Measurements from ENCODE around the gene PNPLA8.

PNPLA8 gene

DNA sequence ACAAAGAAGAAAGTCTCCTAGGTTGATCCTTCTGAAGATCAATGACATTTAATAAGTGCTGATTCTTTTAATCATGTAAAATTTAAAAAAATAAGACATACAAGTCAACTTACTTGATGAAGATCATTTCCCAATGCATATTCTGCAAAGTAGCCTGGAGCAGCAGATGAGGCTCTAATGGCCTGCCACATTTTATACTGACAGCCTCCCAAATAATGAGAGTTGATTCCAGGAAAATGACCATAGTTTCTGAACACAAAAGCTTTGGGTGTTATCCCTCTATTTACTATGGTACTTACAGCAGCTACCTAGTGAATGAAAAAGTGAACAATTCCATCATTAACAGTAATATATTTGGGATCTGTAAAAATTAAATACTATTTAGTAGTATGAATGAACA lies 38.3 kb downstream of the PNPLA8 start:
- no peak overlapping the region for H3K4me3 ChIP-seq (ENCODE audit: low read length)
- DNase-seq (ENCODE audit: low read depth): no peak
- TF ChIP-seq, protein P1, sequence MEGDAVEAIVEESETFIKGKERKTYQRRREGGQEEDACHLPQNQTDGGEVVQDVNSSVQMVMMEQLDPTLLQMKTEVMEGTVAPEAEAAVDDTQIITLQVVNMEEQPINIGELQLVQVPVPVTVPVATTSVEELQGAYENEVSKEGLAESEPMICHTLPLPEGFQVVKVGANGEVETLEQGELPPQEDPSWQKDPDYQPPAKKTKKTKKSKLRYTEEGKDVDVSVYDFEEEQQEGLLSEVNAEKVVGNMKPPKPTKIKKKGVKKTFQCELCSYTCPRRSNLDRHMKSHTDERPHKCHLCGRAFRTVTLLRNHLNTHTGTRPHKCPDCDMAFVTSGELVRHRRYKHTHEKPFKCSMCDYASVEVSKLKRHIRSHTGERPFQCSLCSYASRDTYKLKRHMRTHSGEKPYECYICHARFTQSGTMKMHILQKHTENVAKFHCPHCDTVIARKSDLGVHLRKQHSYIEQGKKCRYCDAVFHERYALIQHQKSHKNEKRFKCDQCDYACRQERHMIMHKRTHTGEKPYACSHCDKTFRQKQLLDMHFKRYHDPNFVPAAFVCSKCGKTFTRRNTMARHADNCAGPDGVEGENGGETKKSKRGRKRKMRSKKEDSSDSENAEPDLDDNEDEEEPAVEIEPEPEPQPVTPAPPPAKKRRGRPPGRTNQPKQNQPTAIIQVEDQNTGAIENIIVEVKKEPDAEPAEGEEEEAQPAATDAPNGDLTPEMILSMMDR (conservative IDR thresholded peaks at IDR 0.05; ENCODE audit: low read length): no peak

DNA sequence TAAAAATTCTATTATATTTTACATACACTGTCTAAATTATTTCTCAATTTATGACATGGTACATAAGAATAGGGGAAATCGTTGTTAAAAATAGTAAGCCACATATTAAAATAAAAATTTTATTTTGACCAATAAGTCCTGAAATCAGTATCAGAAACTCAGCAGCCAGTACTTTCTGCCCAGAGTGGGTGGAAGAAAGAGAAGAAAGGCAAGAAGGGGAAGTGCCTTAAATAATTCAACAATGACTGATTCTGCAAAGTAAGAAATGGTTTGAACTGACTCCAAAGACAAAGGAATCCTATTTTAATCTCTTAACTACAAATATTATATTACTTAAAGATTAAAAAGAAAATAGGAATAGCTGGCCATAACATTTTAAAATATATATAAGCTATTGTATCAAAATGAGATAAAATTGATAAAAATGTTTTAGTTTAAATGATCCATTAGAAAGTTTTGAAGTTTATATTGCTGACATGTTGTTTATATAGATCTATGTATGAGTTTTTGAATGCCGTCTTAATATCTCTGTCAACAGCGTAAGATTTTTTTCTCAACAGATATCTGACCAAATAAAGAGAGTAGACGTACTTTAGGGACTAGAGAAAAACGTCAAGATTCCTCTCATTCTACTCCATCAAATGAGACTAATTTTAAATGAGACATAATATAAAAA lies 39.5 kb downstream of the PNPLA8 start:
- DNase-seq (ENCODE audit: low read depth): peak; percentile 36
- no peak overlapping the region for H3K4me3 ChIP-seq (ENCODE audit: low read length)
- TF ChIP-seq, protein P1 (conservative IDR thresholded peaks at IDR 0.05; ENCODE audit: low read length): no peak

DNA sequence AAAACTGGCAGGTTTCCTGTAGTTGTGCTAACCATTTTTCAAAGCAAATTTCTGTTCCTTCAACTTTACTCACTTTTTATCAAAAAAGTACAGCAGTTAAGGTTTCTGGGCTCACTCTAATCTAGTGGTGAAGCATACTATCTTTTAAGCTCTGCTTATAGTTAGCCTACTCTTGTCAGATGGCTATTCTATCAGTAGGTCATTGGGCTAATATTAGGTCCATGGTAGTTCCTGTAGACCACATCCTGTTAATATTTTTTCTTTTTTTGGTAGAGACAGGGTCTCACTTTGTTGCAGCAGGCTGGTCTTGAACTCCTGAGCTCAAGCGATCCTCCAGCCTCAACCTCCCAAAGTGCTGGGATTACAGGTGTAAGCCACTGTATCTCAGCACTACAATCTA lies 41.8 kb downstream of the PNPLA8 start:
- no peak overlapping the region for H3K4me3 ChIP-seq (ENCODE audit: low read length)
- TF ChIP-seq, protein P1 (conservative IDR thresholded peaks at IDR 0.05; ENCODE audit: low read length): no peak
- no peak for DNase-seq (ENCODE audit: low read depth)

DNA sequence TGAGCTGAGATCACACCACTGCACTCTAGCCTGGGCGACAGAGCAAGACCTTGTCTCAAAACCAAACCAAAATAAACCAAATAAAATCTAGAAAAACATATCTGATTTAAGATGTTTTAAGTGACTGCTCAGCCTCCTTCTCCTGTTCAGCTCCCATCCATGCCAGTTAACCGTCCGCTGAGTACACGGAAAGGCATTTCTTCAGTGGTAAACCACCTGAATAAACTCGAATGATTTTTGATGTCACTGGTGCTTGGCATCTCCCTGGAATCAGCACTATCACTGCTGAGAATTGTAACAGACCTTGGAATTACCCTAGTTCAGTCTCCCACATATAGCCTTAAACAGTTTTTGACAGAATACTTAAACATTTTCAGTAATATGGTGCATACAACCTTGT lies 45.6 kb downstream of the PNPLA8 start:
- TF ChIP-seq, protein P1 (conservative IDR thresholded peaks at IDR 0.05; ENCODE audit: low read length): no peak
- DNase-seq (ENCODE audit: low read depth): no peak
- H3K4me3 ChIP-seq (ENCODE audit: low read length): no peak overlapping the region

DNA sequence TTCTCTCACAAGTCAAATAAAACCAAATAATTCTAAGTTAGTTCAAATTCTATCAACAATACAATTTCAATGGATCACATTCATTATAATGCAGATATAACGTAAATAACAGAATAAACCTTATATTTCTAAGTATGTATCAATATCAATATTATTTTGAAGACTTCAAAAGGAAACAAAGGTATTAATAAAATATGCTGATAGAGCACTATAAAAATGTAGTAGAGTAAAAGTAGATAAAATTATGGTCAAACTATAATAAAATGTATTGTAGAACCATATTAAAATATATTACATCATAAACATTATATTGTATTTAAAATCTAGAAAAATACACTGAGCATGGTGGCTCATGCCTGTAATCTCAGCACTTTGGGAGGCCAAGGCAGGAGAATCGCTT lies 46.2 kb downstream of the PNPLA8 start:
- H3K4me3 ChIP-seq (ENCODE audit: low read length): no peak overlapping the region
- no peak for DNase-seq (ENCODE audit: low read depth)
- TF ChIP-seq, protein P1 (conservative IDR thresholded peaks at IDR 0.05; ENCODE audit: low read length): no peak

DNA sequence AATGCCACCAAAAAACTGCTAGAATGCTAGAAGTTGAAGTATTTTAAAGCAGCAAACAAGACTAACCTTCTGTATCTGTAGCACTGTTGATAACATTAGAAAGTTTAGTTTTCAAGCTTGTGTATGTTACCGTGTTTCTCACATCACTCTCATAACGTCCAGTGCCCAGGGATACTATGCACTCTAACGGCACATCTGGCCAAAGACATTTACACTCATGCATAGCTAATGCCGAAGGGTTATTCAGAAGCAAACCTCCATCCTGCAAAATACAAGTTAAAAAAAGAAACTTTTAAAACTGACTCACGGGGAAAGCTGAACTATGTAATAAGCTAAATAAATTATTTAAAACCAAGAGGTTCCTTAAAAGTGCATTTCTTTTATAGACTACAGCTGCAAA lies 46.8 kb downstream of the PNPLA8 start:
- DNase-seq (ENCODE audit: low read depth): no peak
- TF ChIP-seq, protein P1 (conservative IDR thresholded peaks at IDR 0.05; ENCODE audit: low read length): no peak
- no peak overlapping the region for H3K4me3 ChIP-seq (ENCODE audit: low read length)

DNA sequence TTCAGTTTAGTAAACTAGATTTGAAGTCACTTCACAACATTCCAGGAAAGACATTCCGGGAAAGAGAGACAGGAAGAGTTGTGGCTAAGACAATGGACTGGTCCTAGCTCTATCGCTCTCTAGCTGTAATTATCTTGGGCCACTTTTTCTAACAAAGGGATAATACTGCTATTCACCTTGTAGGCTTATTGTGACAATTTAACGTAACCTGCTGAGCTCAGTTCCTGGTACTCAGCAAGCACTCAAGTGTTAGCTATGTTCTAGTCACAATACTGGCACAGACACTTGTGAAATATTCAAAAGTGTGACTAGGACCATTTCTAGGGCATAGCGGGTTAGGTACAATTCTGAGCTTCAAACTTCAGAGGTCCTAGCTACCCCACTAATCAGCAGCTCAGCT lies 57.7 kb downstream of the PNPLA8 start:
- H3K4me3 ChIP-seq (ENCODE audit: low read length): no peak overlapping the region
- TF ChIP-seq, protein P1 (conservative IDR thresholded peaks at IDR 0.05; ENCODE audit: low read length): no peak
- no peak for DNase-seq (ENCODE audit: low read depth)

All from AG10803 (cell line).